Measurements from ENCODE around the gene TAF11. TPM values are rescaled to one million over a fixed set of nuclear protein-coding genes. Genes with fewer than 3 reads are reported as not detected.
"Not testable (repeated sequence)": the region's sequence is repeated elsewhere in the genome, so short reads cannot be mapped to it uniquely, and the experiment has no call there.

The TAF11 gene
- total and polyA plus RNA-seq, 4 donors: 26.4 to 49.3 (median 46.2) TPM

DNA sequence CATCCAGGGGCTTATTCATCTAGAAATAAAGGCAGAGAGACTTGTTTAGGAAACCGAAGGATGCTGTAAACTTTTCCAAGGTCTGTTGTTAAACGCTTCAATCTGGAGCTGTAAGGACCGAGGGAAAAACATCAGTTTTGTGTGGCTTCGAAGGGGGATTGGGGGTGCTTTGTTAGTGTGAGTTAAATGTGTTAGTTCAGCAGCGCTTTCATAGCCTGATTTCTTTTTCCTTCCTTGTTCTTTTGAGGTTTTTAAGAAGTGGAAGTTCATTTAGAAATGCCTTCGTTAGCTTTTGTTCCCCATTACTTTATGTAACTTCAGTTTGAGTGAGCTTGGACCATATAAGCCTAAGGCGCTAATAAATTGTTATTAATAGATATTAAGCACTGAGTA, 2.7 kb upstream of the TAF11 start:
- Histone ChIP-seq H3K4me3 (ENCODE audit: low read depth, low read length) (peak overlapping the region; percentile 87), H3K36me3 (ENCODE audit: control insufficient read depth, insufficient read depth, low read length) (peaks cover 2% of the 10 kb centered on the region), H3K9me3 (ENCODE audit: control insufficient read depth, insufficient read depth, low read length) (no peaks in the 10 kb centered on the region), H3K4me1 (ENCODE audit: control insufficient read depth, insufficient read depth, low read length) (peaks cover 13% of the 10 kb centered on the region), H3K27me3 (ENCODE audit: control insufficient read depth, insufficient read depth, low read length) (no peaks in the 10 kb centered on the region), H3K27ac (ENCODE audit: low read depth, low read length) (peak overlapping the region; percentile 34)
- DNase-seq (ENCODE audit: low read depth in 4 of 6, low spot score in 6 of 6): no peak
- WGBS (ENCODE audit: insufficient coverage): 37% methylated on average over 4 of the region's 7 CpGs

DNA sequence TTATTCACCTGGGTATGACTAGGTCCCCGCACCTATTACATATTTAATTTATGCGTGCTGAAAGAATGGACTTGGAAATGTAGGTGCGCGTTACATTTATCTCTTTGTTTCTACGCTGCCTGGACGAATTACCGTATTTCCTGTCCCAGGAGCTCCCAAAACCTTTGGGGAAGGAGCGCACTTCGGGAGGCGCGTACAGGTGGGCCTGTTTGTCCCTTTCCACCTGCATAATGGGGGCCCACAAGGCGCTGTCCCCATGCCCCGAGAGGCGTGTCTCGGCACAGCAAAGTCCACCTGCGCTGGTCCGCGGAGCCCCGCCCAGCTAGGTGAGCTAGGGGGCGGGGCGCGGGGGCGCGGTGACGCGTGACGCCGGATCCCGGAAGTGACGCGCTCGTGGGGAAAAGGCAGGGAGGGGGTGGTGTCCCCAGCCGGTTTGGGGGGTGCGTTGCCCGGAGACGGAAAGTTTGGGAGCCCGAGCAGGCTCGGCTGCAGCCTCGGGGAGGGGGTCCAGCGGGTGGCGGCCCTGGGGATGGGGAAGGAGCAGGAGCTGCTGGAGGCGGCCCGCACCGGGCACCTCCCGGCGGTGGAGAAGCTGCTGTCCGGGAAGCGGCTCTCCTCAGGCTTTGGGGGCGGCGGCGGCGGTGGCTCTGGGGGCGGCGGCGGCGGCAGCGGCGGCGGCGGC, 1.2 kb upstream of the TAF11 start, which contains the start of gene ANKS1A:
Gene ANKS1A, plus strand, starts transcription at position 382 of the 682 bp plus-strand sequence. Its CDS starts 148 bp downstream, at position 530.
- peak in 5 of 6 donors; percentile 62 to 94 (median 78) for DNase-seq (ENCODE audit: low read depth in 4 of 6, low spot score in 6 of 6)
- no peaks in the 10 kb centered on the region for H3K27me3 ChIP-seq (ENCODE audit: control insufficient read depth, insufficient read depth, low read length)
- H3K4me1 ChIP-seq (ENCODE audit: control insufficient read depth, insufficient read depth, low read length): peaks cover 13% of the 10 kb centered on the region
- peak within 1 kb of the TSS; percentile 87 for H3K4me3 ChIP-seq (ENCODE audit: low read depth, low read length)
- under 1% methylated on average over 58 of the region's 60 CpGs for WGBS (ENCODE audit: insufficient coverage)
- H3K9me3 ChIP-seq (ENCODE audit: control insufficient read depth, insufficient read depth, low read length): no peaks in the 10 kb centered on the region
- H3K36me3 ChIP-seq (ENCODE audit: control insufficient read depth, insufficient read depth, low read length): peaks cover 2% of the 10 kb centered on the region
- peak within 1 kb of the TSS; percentile 92 for H3K27ac ChIP-seq (ENCODE audit: low read depth, low read length)

DNA sequence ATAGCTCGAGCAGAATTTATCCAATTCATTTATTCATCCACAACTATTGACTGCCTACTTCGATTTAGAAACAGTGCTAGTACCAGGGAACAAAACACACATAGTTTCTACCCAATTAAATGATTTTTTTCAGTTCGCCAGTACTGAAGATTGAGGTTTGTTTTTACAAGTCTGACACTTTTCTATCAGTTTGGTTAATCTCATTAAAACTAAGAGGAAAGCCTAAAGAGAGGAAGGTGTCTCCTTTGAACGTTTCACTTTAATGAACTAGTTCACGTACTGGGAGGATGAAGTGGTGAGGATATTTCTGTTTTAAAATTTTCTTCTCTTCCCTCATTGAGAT, 643 bp upstream of the TAF11 start:
- no peaks in the 10 kb centered on the region for H3K9me3 ChIP-seq (ENCODE audit: control insufficient read depth, insufficient read depth, low read length)
- no peaks in the 10 kb centered on the region for H3K27me3 ChIP-seq (ENCODE audit: control insufficient read depth, insufficient read depth, low read length)
- peak overlapping the region; percentile 87 for H3K4me3 ChIP-seq (ENCODE audit: low read depth, low read length)
- peaks cover 13% of the 10 kb centered on the region for H3K4me1 ChIP-seq (ENCODE audit: control insufficient read depth, insufficient read depth, low read length)
- H3K36me3 ChIP-seq (ENCODE audit: control insufficient read depth, insufficient read depth, low read length): peaks cover 2% of the 10 kb centered on the region
- peak in 1 of 6 donors; percentile 9 for DNase-seq (ENCODE audit: low read depth in 4 of 6, low spot score in 6 of 6)
- WGBS (ENCODE audit: insufficient coverage): 0% methylated on average over 1 of the region's 5 CpGs
- peak overlapping the region; percentile 92 for H3K27ac ChIP-seq (ENCODE audit: low read depth, low read length)

DNA sequence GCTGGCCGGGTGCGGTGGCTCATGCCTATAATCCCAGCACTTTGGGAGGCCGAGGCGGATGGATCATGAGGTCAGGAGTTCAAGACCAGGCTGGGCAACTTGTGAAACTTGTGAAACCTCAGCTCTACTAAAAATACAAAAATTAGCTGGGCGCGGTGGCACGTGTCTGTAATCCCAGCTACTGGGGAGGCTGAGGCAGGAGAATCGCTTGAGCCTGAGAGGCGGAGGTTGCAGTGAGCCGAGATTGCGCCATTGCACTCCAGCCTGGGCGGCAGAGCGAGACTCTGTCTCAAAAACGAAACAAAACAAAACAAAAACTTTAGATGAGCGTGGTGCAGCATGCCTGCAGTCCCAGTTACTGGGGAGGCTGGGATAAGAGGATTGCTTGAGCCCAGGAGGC, 2.0 kb downstream of the TAF11 start:
- DNase-seq (ENCODE audit: low read depth in 4 of 6, low spot score in 6 of 6); H3K9me3 ChIP-seq (ENCODE audit: control insufficient read depth, insufficient read depth, low read length); H3K36me3 ChIP-seq (ENCODE audit: control insufficient read depth, insufficient read depth, low read length); H3K27ac ChIP-seq (ENCODE audit: low read depth, low read length); H3K27me3 ChIP-seq (ENCODE audit: control insufficient read depth, insufficient read depth, low read length); H3K4me3 ChIP-seq (ENCODE audit: low read depth, low read length): not testable (repeated sequence)
- peaks cover 13% of the 10 kb centered on the region for H3K4me1 ChIP-seq (ENCODE audit: control insufficient read depth, insufficient read depth, low read length)
- WGBS (ENCODE audit: insufficient coverage): 91% methylated on average over 15 of the region's 15 CpGs

DNA sequence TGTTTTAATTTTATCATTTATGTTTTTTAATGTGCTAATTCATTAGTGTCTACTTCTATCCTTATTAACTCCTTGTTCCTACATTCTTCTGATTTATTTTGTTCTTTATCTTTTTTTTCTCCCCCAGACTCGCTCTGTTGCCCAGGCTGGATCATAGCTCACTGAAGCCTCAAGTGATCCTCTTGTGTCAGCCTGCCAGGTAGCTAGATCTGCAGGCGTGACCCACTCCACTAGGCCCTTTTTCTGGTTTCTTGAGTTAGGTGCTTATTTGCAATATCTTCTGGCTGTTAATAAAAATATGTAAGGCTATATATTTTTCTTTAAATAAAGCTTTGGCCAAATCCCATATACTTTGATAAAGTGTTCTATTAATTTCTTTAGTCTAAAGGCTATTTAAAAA, 2.8 kb downstream of the TAF11 start:
- H3K4me3 ChIP-seq (ENCODE audit: low read depth, low read length): no peak overlapping the region
- no peak overlapping the region for H3K27ac ChIP-seq (ENCODE audit: low read depth, low read length)
- no peaks in the 10 kb centered on the region for H3K27me3 ChIP-seq (ENCODE audit: control insufficient read depth, insufficient read depth, low read length)
- DNase-seq (ENCODE audit: low read depth in 4 of 6, low spot score in 6 of 6): no peak
- H3K4me1 ChIP-seq (ENCODE audit: control insufficient read depth, insufficient read depth, low read length): peaks cover 10% of the 10 kb centered on the region
- 90% methylated on average over 2 of the region's 2 CpGs for WGBS (ENCODE audit: insufficient coverage)
- peaks cover 2% of the 10 kb centered on the region for H3K36me3 ChIP-seq (ENCODE audit: control insufficient read depth, insufficient read depth, low read length)
- H3K9me3 ChIP-seq (ENCODE audit: control insufficient read depth, insufficient read depth, low read length): no peaks in the 10 kb centered on the region

DNA sequence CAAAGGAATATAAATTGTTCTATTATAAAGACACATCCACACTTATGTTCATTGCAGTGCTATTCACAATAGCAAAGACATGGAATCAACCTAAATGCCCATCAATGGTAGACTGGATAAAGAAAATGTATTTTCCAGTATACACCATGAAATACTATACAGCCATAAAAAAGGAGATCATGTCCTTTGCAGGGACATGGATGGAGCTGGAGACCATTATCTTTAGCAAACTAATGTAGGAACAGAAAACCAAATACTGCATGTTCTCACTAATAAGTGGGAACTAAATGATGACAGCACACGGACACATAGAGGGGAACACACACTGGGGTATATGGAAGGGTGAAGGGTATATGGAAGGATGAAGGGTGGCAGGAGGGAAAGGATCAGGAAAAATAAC, 3.8 kb downstream of the TAF11 start:
- H3K36me3 ChIP-seq (ENCODE audit: control insufficient read depth, insufficient read depth, low read length); H3K9me3 ChIP-seq (ENCODE audit: control insufficient read depth, insufficient read depth, low read length); DNase-seq (ENCODE audit: low read depth in 4 of 6, low spot score in 6 of 6); H3K4me1 ChIP-seq (ENCODE audit: control insufficient read depth, insufficient read depth, low read length); H3K27ac ChIP-seq (ENCODE audit: low read depth, low read length); H3K4me3 ChIP-seq (ENCODE audit: low read depth, low read length); H3K27me3 ChIP-seq (ENCODE audit: control insufficient read depth, insufficient read depth, low read length): not testable (repeated sequence)
- WGBS (ENCODE audit: insufficient coverage): no CpG with 5 or more reads among the region's 1 CpG

DNA sequence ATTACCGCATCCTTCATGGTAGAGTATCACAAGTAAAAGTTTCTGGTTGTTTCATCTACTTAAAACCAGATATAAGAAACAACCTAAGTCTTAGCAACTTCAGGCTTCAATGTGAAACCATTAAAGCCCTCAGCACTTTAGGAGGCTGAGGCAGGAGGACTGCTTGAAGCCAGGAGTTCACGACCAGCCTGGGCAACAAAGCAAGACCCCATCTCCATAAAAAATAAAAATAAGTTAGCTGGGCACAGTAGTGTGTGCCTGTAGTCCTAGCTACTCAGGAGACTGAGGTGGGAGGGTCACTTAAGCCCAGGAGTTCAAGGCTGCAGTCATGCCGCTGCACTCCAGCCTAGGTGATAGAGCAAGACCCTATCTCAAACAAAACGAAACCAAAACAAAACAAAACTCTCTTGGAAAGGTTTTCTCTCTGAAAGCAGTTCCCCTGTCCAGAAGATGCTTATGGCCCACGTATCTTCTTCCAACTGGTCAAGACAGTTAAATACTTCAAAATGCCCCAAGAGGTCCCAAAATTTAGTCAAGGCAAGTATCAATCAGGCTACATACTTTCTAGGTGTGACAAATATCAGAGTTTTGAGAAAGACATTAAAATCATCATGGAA, 9.9 kb downstream of the TAF11 start:
- no peak overlapping the region for H3K4me3 ChIP-seq (ENCODE audit: low read depth, low read length)
- no peak for DNase-seq (ENCODE audit: low read depth in 4 of 6, low spot score in 6 of 6)
- no peaks in the 10 kb centered on the region for H3K27me3 ChIP-seq (ENCODE audit: control insufficient read depth, insufficient read depth, low read length)
- peaks cover 19% of the 10 kb centered on the region for H3K36me3 ChIP-seq (ENCODE audit: control insufficient read depth, insufficient read depth, low read length)
- H3K4me1 ChIP-seq (ENCODE audit: control insufficient read depth, insufficient read depth, low read length): no peaks in the 10 kb centered on the region
- no peak overlapping the region for H3K27ac ChIP-seq (ENCODE audit: low read depth, low read length)
- no peaks in the 10 kb centered on the region for H3K9me3 ChIP-seq (ENCODE audit: control insufficient read depth, insufficient read depth, low read length)
- 100% methylated on average over 3 of the region's 5 CpGs for WGBS (ENCODE audit: insufficient coverage)

DNA sequence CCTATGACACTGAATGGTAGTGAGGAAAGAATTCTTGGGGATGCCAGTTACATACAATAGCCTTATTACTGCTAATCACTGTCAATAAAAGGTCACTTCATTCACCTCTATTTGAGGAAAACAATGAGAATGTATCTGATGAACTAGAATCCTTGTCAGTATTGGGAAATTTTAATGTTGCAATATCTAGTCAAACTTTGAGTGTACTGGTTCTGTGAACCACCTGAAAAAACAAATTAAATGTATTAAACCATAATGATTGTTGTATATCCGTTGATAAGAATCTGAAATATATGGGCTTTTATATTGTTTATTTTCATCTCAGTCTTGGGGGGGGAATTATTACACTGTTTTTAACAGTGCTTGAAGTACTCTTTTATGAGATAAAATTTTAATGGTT, 10.6 kb downstream of the TAF11 start:
- DNase-seq (ENCODE audit: low read depth in 4 of 6, low spot score in 6 of 6): no peak
- H3K4me3 ChIP-seq (ENCODE audit: low read depth, low read length): no peak overlapping the region
- no peak overlapping the region for H3K27ac ChIP-seq (ENCODE audit: low read depth, low read length)
- no peaks in the 10 kb centered on the region for H3K9me3 ChIP-seq (ENCODE audit: control insufficient read depth, insufficient read depth, low read length)
- no peaks in the 10 kb centered on the region for H3K27me3 ChIP-seq (ENCODE audit: control insufficient read depth, insufficient read depth, low read length)
- peaks cover 24% of the 10 kb centered on the region for H3K36me3 ChIP-seq (ENCODE audit: control insufficient read depth, insufficient read depth, low read length)
- WGBS (ENCODE audit: insufficient coverage): no CpG with 5 or more reads among the region's 1 CpG
- H3K4me1 ChIP-seq (ENCODE audit: control insufficient read depth, insufficient read depth, low read length): no peaks in the 10 kb centered on the region

DNA sequence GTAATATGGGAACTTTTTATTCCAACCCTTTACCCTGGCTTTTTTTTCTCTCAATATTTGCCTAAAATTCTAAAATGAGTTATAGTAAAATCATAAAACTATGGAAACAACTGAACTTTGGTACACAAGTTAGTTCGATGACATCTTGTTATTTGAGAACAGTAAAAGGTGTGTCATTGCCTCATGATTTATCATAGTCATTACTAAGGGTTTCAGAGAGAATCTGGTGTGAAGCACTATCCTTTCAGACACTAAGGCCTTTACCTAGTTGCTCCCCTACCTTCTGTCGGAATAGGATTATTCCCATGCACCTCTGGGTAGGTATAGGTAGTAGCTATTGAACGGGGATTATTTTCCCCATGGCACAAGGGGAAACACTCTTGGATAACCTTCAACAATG, 11.4 kb downstream of the TAF11 start:
- H3K4me1 ChIP-seq (ENCODE audit: control insufficient read depth, insufficient read depth, low read length): no peaks in the 10 kb centered on the region
- no peak overlapping the region for H3K27ac ChIP-seq (ENCODE audit: low read depth, low read length)
- WGBS (ENCODE audit: insufficient coverage): no CpG with 5 or more reads among the region's 3 CpGs
- H3K4me3 ChIP-seq (ENCODE audit: low read depth, low read length): no peak overlapping the region
- peaks cover 25% of the 10 kb centered on the region for H3K36me3 ChIP-seq (ENCODE audit: control insufficient read depth, insufficient read depth, low read length)
- no peaks in the 10 kb centered on the region for H3K9me3 ChIP-seq (ENCODE audit: control insufficient read depth, insufficient read depth, low read length)
- no peaks in the 10 kb centered on the region for H3K27me3 ChIP-seq (ENCODE audit: control insufficient read depth, insufficient read depth, low read length)
- no peak for DNase-seq (ENCODE audit: low read depth in 4 of 6, low spot score in 6 of 6)
